Suprapubic skin (tissue), 4 donors: ENCODE results near the gene SDC4. TPM values are rescaled to one million over a fixed set of nuclear protein-coding genes. Genes with fewer than 3 reads are reported as not detected.

Experiments
- DNase-seq, 2 donors: peaks; one replicate each; pipeline ENCODE4 v3.0.0-alpha.2; 2019; ENCODE audit warnings: low spot score in 2 of 2
- H3K27ac ChIP-seq: fragments of 200-600 bp; sonication (generic); one replicate; pipeline ENCODE4 v1.5.1; 2019
- H3K27me3 ChIP-seq: fragments of 200-600 bp; sonication (generic); one replicate; pipeline ENCODE4 v1.5.1; 2019
- H3K36me3 ChIP-seq: fragments of 200-600 bp; sonication (generic); one replicate; pipeline ENCODE4 v1.5.1; 2019
- H3K4me1 ChIP-seq: fragments of 200-600 bp; sonication (generic); one replicate; pipeline ENCODE4 v1.5.1; 2019
- H3K4me3 ChIP-seq: fragments of 200-600 bp; sonication (generic); one replicate; pipeline ENCODE4 v1.5.1; 2019; ENCODE audit warnings: mild to moderate bottlenecking
- H3K9me3 ChIP-seq: fragments of 200-600 bp; sonication (generic); one replicate; pipeline ENCODE4 v1.5.1; 2019
- CTCF ChIP-seq, 2 donors: fragments of 200-600 bp in 1 of 2; fragments of 450-650 bp in 1 of 2; sonication (generic) in 1 of 2; IDR thresholded peaks; one replicate each; pipeline ENCODE4 v1.5.1; 2016 to 2019; ENCODE audit warnings: antibody characterized with exemption in 2 of 2, mild to moderate bottlenecking in 1 of 2, moderate library complexity in 1 of 2
- EP300 ChIP-seq: sonication (generic); formaldehyde crosslinking; IDR thresholded peaks from one replicate; pipeline ENCODE4 v1.6.1; 2017; ENCODE audit warnings: antibody characterized with exemption
- POLR2A ChIP-seq, 2 donors: fragments of 450-650 bp; IDR thresholded peaks; one replicate each; pipeline ENCODE4 v1.6.1; 2017; ENCODE audit warnings: antibody characterized with exemption in 2 of 2, mild to moderate bottlenecking in 2 of 2, moderate library complexity in 2 of 2
- POLR2AphosphoS5 ChIP-seq, 3 donors: sonication (generic); formaldehyde crosslinking; IDR thresholded peaks; one replicate each; pipeline ENCODE4 v1.6.1; 2017; ENCODE audit warnings: antibody characterized with exemption in 3 of 3
- WGBS: methylation state at CpG from one replicate; pipeline ENCODE4 v1.1.5; 2018; 5-methylcytosine and 5-hydroxymethylcytosine counted together
- total RNA-seq, 4 donors: library from RNA; depleted of rRNA; stranded (reverse); fragments of >200 nt; gene quantifications; one replicate each; pipeline ENCODE4 v1.1.0, GENCODE V29; 2016

Gene SDC4
- total RNA-seq, 4 donors from 2014 or later, result 156 to 255 (median 216) TPM

GRCh38 chr20:45368221-45368980, 20.2 kb upstream of the SDC4 start:
- Histone ChIP-seq H3K4me1 (peaks cover 27% of the 10 kb centered on the region), H3K27ac (no peak overlapping the region), H3K36me3 (peaks cover 32% of the 10 kb centered on the region), H3K9me3 (no peaks in the 10 kb centered on the region), H3K27me3 (no peaks in the 10 kb centered on the region), H3K4me3 (no peak overlapping the region)
- no peak for DNase-seq
- 73% methylated on average over 6 of the region's 6 CpGs for WGBS
- TF ChIP-seq EP300, result no peak

DNA sequence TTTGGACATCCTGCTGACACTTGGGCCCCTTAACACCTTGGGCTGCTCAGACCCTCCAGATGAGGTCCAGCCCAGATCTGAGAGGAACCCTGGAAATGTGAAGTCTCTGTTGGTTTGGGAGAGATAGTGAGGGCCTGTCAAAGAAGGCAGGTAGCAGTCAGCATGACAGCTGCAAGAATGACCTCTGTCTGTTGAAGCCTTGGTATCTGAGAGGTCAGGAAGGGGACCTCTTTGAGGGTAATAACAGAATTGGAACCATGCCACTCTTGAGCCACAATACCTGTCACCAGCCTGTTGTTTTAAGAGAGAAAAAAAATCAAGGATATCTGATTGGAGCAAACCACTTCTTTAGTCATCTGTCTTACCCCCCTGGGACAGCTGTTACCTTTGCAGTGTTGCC, 18.9 kb upstream of the SDC4 start:
- no peaks in the 10 kb centered on the region for H3K9me3 ChIP-seq
- no peak overlapping the region for H3K27ac ChIP-seq
- peaks cover 32% of the 10 kb centered on the region for H3K36me3 ChIP-seq
- TF ChIP-seq POLR2A (IDR thresholded peaks at IDR 0.05) (no peak), CTCF (IDR thresholded peaks at IDR 0.05) (no peak)
- no peak overlapping the region for H3K4me3 ChIP-seq
- no peak for DNase-seq
- H3K27me3 ChIP-seq, result no peaks in the 10 kb centered on the region
- H3K4me1 ChIP-seq, result peaks cover 21% of the 10 kb centered on the region

DNA sequence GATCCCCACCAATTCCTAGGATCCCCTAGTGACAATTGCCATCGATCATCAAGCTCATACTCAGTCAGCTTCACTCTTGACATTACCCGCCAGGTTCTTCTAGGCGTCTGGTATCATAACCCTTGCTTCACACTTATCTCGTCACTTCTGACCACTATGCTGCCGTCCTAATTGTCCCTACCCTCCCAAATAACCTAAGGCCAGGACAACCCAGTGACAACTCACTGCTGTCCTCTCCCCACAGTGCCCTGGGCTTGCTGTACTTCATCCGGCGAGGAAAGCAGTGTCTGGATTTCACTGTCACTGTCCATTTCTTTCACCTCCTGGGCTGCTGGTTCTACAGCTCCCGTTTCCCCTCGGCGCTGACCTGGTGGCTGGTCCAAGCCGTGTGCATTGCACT, 18.4 kb upstream of the SDC4 start:
- no peak for DNase-seq
- 96% methylated on average over 11 of the region's 11 CpGs for WGBS
- Histone ChIP-seq H3K36me3 (peaks cover 32% of the 10 kb centered on the region), H3K27me3 (no peaks in the 10 kb centered on the region), H3K27ac (no peak overlapping the region), H3K4me3 (no peak overlapping the region), H3K4me1 (peaks cover 22% of the 10 kb centered on the region), H3K9me3 (no peaks in the 10 kb centered on the region)
- TF ChIP-seq POLR2A (IDR thresholded peaks at IDR 0.05) (no peak), EP300 (no peak), POLR2AphosphoS5 (IDR thresholded peaks at IDR 0.05) (no peak), CTCF (IDR thresholded peaks at IDR 0.05) (no peak)

DNA sequence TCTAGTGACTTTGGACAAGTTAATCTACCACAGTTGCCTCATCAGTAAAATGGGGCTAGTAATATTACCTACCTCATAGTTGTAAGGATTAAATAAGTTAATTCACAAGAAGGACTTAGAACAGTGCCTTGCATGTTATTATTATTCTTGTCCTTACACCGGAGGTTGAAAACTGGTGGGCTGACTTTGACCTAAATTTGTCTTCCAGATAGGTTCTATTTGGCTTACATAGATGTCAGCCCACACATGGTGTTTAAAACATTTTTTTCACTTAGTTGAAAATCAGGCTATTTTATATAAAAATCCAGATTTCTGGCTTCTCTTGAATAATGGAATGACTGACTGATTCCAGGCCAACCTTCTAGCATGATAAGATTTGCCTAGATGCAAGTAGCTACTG, 18.0 kb upstream of the SDC4 start:
- no peak for DNase-seq
- Histone ChIP-seq H3K4me1 (peaks cover 22% of the 10 kb centered on the region), H3K27ac (no peak overlapping the region), H3K9me3 (no peaks in the 10 kb centered on the region), H3K4me3 (no peak overlapping the region), H3K36me3 (peaks cover 32% of the 10 kb centered on the region), H3K27me3 (no peaks in the 10 kb centered on the region)
- 89% methylated on average over 1 of the region's 1 CpG for WGBS
- TF ChIP-seq POLR2A (IDR thresholded peaks at IDR 0.05), result no peak
- no peak for TF ChIP-seq CTCF (IDR thresholded peaks at IDR 0.05)
- no peak for TF ChIP-seq POLR2AphosphoS5 (IDR thresholded peaks at IDR 0.05)
- no peak for TF ChIP-seq EP300

DNA sequence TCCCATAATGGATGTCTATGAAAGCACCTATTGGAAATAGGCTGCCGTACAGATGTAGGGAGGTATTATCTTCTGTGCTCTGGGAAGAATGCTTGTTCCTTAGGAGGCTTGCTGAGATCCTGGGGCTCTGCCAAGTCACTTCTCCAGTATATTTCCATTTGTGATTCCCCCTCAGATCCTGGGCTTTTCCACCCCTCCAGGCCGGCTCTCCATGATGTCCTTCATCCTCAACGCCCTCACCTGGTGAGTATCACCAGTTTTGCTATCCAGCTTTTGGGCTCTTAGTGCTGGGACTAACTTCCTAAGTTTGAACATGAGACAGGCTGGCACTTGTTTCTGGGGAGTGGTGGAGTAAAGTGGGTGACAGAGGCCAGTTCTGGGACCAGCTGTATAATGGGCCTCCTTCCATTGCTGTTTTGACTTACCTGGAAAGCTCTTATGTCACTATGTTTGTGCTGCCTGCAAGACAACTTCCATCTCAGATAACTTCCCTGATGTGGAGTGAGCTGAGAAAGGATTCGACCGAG, 17.3 kb upstream of the SDC4 start:
- DNase-seq, result no peak
- H3K9me3 ChIP-seq, result no peaks in the 10 kb centered on the region
- H3K36me3 ChIP-seq, result peaks cover 32% of the 10 kb centered on the region
- H3K4me3 ChIP-seq, result no peak overlapping the region
- TF ChIP-seq CTCF (IDR thresholded peaks at IDR 0.05) (no peak), EP300 (no peak), POLR2AphosphoS5 (IDR thresholded peaks at IDR 0.05) (no peak), POLR2A (IDR thresholded peaks at IDR 0.05) (no peak)
- no peak overlapping the region for H3K27ac ChIP-seq
- peaks cover 25% of the 10 kb centered on the region for H3K4me1 ChIP-seq
- H3K27me3 ChIP-seq, result no peaks in the 10 kb centered on the region
- whole genome bisulfite sequencing, result 83% methylated on average over 5 of the region's 5 CpGs
